Kidney (tissue), 14 donors: Measurements from ENCODE around the gene CCPG1. TPM values are rescaled to one million over a fixed set of nuclear protein-coding genes. Genes with fewer than 3 reads are reported as not detected.
"Not testable (repeated sequence)": the region's sequence is repeated elsewhere in the genome, so short reads cannot be mapped to it uniquely, and the experiment has no call there.

Source experiments
- DNase-seq, 5 donors: peaks; one replicate each; pipeline ENCODE4 v3.0.0-alpha.2; 2013 to 2020
- FAIRE-seq: peaks from 2 replicates; lab custom pipeline; 2012; peaks lifted over from hg19 to GRCh38; lab: Jason Lieb, UNC
- H3K27ac ChIP-seq, 2 donors: one replicate each; pipeline ENCODE4 v1.7.0; 2013; ENCODE audit warnings: low read depth in 2 of 2, low read length in 2 of 2, inconsistent platforms in 1 of 2
- H3K27me3 ChIP-seq: one replicate; pipeline ENCODE4 v1.7.1; 2013; ENCODE audit warnings: low read length, inconsistent platforms; ENCODE audit not compliant: control insufficient read depth, insufficient read depth
- H3K36me3 ChIP-seq, 3 donors: one replicate each; pipeline versions ENCODE4 v1.7.0 to v1.7.1; 2013; ENCODE audit warnings: low read length in 3 of 3, control low read depth in 1 of 3, inconsistent platforms in 1 of 3; ENCODE audit not compliant: insufficient read depth in 3 of 3, control insufficient read depth in 2 of 3
- H3K4me1 ChIP-seq, 3 donors: one replicate each; pipeline versions ENCODE4 v1.7.0 to v1.7.1; 2013; ENCODE audit warnings: low read length in 3 of 3, inconsistent platforms in 1 of 3, low read depth in 1 of 3; ENCODE audit not compliant: control insufficient read depth in 2 of 3, insufficient read depth in 2 of 3
- H3K4me3 ChIP-seq, 3 donors: one replicate each; pipeline versions ENCODE4 v1.7.0 to v1.8.1; 2013; ENCODE audit warnings: low read length in 3 of 3, control low read depth in 1 of 3, inconsistent platforms in 1 of 3
- H3K9ac ChIP-seq, 3 donors: one replicate each; pipeline versions ENCODE4 v1.7.0 to v1.7.1; 2013; ENCODE audit warnings: low read length in 3 of 3, control low read depth in 1 of 3, inconsistent platforms in 1 of 3
- H3K9me3 ChIP-seq, 3 donors: one replicate each; pipeline versions ENCODE4 v1.7.0 to v1.7.1; 2013; ENCODE audit warnings: low read length in 3 of 3, control low read depth in 1 of 3, inconsistent platforms in 1 of 3; ENCODE audit not compliant: control insufficient read depth in 2 of 3, insufficient read depth in 1 of 3
- intact Hi-C: fragments of 100-400 bp; cut with DNase I; formaldehyde crosslinking; loops from one replicate; pipeline ENCODE4 v1.11.1; 2022
- polyA plus RNA-seq: library from polyadenylated mRNA; stranded (reverse); fragments of 350-450 nt; fragmentation: Illumina TruSeq; extraction: RNeasy Lipid Tissue Mini Kit (QIAGEN cat#74804); gene quantifications from one replicate; pipeline ENCODE4 v1.2.3, GENCODE V29; 2014; ENCODE audit warnings: low read depth, low replicate concordance; ENCODE audit not compliant: insufficient read depth
- total RNA-seq: library from RNA; stranded (reverse); fragmentation: NEBNext Ultra II Directional; extraction: Animal tissue kit (Norgen Biotek cat#: 25700); gene quantifications from one replicate; pipeline ENCODE4 v1.2.1, GENCODE V29; 2021
- TF ChIP-seq, protein P1 (sequence below): IDR thresholded peaks from 3 replicates; pipeline ENCODE4 v1.5.1; 2012; ENCODE audit warnings: mild to moderate bottlenecking, moderate library complexity, borderline replicate concordance; ENCODE audit not compliant: insufficient read depth; ENCODE audit errors: extremely low read depth
- donor health status: control.
- donor health status: control.
- donor health status: control.
- donor health status: control.
- donor health status: control.
- donor health status: DM: yes; HTN: yes; CAD: no.
- donor health status: Normal renal cell carcinoma (clear cell type).

Gene CCPG1
- total and polyA plus RNA-seq, 2 donors from 2014 or later: 44.4 to 93.8 TPM

DNA sequence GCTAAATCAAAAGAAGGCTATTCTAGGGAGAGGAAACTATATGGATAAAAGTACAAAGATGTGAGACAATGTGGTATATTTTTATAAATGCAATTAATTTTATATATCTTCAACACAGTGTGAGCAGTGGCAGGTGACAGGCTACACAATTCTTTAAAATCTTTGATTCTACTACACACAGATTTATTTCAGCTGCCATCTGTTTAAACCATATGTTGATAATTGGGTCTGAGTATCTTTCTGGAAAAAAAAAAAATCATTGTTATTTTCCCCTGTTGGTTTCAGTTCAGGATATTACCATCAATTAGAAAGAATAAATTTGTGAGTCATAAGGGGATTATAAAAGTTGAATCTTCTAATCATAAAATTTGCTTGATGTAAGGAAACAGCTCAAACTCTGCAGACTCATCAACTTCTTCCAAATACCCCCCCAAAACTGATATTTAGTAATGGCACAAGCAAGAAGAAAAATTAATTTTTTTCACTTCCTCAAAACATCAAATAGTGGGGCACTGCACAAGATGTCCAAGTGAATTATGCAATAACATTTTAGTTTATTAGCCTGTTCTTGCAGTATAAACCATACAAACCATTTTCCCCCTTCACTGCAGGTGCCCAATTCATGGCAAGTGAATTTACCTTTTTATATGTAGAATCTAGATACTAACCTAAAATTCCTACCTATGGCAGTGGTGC, 12.2 kb upstream of the CCPG1 start:
- Histone ChIP-seq H3K27ac (no peak overlapping the region), H3K9me3 (no peaks in the 10 kb centered on the region), H3K36me3 (no peaks in the 10 kb centered on the region), H3K27me3 (no peaks in the 10 kb centered on the region), H3K9ac (no peak overlapping the region), H3K4me3 (no peak overlapping the region), H3K4me1 (no peaks in the 10 kb centered on the region)
- intact Hi-C loops: no loop called here
- FAIRE-seq: no peak
- DNase-seq: no peak
- TF ChIP-seq, protein P1, sequence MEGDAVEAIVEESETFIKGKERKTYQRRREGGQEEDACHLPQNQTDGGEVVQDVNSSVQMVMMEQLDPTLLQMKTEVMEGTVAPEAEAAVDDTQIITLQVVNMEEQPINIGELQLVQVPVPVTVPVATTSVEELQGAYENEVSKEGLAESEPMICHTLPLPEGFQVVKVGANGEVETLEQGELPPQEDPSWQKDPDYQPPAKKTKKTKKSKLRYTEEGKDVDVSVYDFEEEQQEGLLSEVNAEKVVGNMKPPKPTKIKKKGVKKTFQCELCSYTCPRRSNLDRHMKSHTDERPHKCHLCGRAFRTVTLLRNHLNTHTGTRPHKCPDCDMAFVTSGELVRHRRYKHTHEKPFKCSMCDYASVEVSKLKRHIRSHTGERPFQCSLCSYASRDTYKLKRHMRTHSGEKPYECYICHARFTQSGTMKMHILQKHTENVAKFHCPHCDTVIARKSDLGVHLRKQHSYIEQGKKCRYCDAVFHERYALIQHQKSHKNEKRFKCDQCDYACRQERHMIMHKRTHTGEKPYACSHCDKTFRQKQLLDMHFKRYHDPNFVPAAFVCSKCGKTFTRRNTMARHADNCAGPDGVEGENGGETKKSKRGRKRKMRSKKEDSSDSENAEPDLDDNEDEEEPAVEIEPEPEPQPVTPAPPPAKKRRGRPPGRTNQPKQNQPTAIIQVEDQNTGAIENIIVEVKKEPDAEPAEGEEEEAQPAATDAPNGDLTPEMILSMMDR: no peak

DNA sequence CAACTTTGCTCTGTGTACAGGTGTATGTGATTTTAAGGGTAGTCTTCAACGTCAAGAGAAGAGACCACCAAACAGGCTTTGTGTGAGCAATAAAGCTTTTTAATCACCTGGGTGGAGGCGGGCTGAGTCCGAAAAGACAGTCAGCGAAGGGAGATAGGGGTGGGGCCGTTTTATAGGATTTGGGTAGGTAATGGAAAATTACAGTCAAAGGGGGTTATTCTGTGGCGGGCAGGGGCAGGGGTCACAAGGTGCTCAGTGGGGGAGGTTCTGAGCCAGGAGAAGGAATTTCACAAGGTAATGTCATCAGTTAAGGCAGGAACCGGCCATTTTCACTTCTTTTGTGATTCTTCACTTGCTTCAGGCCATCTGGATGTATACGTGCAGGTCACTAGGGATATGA, 9.5 kb upstream of the CCPG1 start:
- H3K36me3 ChIP-seq, H3K9me3 ChIP-seq, H3K27me3 ChIP-seq, H3K4me1 ChIP-seq, DNase-seq, H3K27ac ChIP-seq, H3K4me3 ChIP-seq, intact Hi-C loops, H3K9ac ChIP-seq, FAIRE-seq: not testable (repeated sequence)

DNA sequence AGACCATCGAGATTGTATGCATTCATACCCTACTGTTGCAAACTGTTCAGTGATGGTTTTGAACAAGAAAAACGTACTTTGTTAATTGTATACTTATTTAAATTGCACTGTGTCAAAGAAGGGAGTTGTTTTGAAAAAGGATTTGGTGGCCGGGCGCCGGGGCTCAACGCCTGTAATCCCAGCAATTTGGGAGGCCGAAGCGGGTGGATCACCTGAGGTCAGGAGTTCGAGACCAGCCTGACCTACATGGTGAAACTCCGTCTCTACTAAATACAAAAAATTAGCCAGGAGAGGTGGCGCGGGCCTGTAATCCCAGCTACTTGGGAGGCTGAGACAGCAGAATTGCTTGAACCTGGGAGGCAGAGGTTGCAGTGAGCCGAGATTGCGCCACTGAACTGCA, 817 bp upstream of the CCPG1 start:
- H3K9me3 ChIP-seq, intact Hi-C loops, H3K27ac ChIP-seq, FAIRE-seq, DNase-seq, H3K36me3 ChIP-seq, H3K27me3 ChIP-seq, H3K4me1 ChIP-seq: not testable (repeated sequence)
- Histone ChIP-seq H3K9ac (peak overlapping the region; percentile 67 to 85 (median 73)), H3K4me3 (peak overlapping the region; percentile 87 to 99 (median 90))

DNA sequence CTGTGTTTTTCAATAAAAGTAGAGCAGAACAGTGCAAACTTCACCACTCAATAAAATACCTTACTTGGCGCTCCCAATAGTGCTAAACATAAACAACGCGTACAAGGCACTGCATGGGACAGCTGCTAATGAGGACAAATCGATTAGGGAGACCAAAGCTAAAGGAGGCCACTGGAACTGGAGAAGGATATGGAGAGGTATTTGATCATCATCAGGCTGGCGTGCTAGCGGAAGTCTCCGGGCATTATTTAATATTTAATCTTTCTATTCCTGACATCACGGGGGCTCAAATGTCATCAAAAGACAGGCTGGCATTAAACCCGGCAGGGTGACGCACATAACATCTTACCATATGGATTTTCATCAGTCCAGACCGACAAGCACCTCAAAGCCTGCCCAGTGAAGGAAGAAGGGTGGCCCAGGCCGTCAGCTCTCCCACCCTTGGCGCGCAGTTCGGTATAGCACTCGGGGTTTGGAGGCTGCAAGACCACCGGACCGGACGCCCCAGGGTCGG, 604 bp downstream of the CCPG1 start:
- H3K9me3 ChIP-seq: no peaks in the 10 kb centered on the region
- intact Hi-C loops: no loop called here
- no peaks in the 10 kb centered on the region for H3K36me3 ChIP-seq
- FAIRE-seq (no peak), DNase-seq (no peak)
- H3K9ac ChIP-seq: peak overlapping the region; percentile 51 to 84 (median 81)
- H3K4me3 ChIP-seq: peak overlapping the region; percentile 61 to 90 (median 71)
- H3K4me1 ChIP-seq: peaks cover 0 to 7% (median 0%) of the 10 kb centered on the region in 3 donors
- TF ChIP-seq, protein P1: no peak
- peak overlapping the region; percentile 86 to 90 for H3K27ac ChIP-seq
- no peaks in the 10 kb centered on the region for H3K27me3 ChIP-seq
